ENCODE data around the gene PLEKHM1.
"Not testable (repeated sequence)": the region's sequence is repeated elsewhere in the genome, so short reads cannot be mapped to it uniquely, and the experiment has no call there.

Gene PLEKHM1

GRCh38 chr17:45490615-45491433 lies at the start of gene PLEKHM1:
PLEKHM1 (minus strand) TSS chr17:45490721; CDS start chr17:45482484, 8,237 bp downstream.
- peak; percentile 91 for DNase-seq

- DNase-seq = not testable (repeated sequence)
Measured at GRCh38 chr17:45538168-45538567, 47.6 kb upstream of the PLEKHM1 start.

GRCh38 chr17:45506072-45506471 lies 15.6 kb upstream of the PLEKHM1 start:
- DNase-seq = not testable (repeated sequence)

- DNase-seq = not testable (repeated sequence)
Measured at GRCh38 chr17:45505183-45505582, 14.7 kb upstream of the PLEKHM1 start.

GRCh38 chr17:45501092-45501707 lies 10.7 kb upstream of the PLEKHM1 start:
- DNase-seq = not testable (repeated sequence)

GRCh38 chr17:45500478-45500877 lies 10.0 kb upstream of the PLEKHM1 start:
- not testable (repeated sequence) for DNase-seq

GRCh38 chr17:45499208-45499607 lies 8.7 kb upstream of the PLEKHM1 start:
- DNase-seq = not testable (repeated sequence)

GRCh38 chr17:45498377-45498776 lies 7.9 kb upstream of the PLEKHM1 start:
- not testable (repeated sequence) for DNase-seq

GRCh38 chr17:45497449-45497848 lies 6.9 kb upstream of the PLEKHM1 start:
- DNase-seq = not testable (repeated sequence)

GRCh38 chr17:45496507-45496906 lies 6.0 kb upstream of the PLEKHM1 start:
- DNase-seq = not testable (repeated sequence)

- not testable (repeated sequence) for DNase-seq
Measured at GRCh38 chr17:45494556-45494955, 4.0 kb upstream of the PLEKHM1 start.

- DNase-seq = not testable (repeated sequence)
Measured at GRCh38 chr17:45492156-45492555, 1.6 kb upstream of the PLEKHM1 start.

- peak; percentile 15 for DNase-seq
Measured at GRCh38 chr17:45490198-45490597, 323 bp downstream of the PLEKHM1 start.

GRCh38 chr17:45487704-45488103 lies 2.8 kb downstream of the PLEKHM1 start:
- not testable (repeated sequence) for DNase-seq

- DNase-seq = not testable (repeated sequence)
Measured at GRCh38 chr17:45483591-45484216, 6.8 kb downstream of the PLEKHM1 start.

- DNase-seq = not testable (repeated sequence)
Measured at GRCh38 chr17:45483177-45483576, 7.3 kb downstream of the PLEKHM1 start.

- DNase-seq = not testable (repeated sequence)
Measured at GRCh38 chr17:45482317-45482716, 8.2 kb downstream of the PLEKHM1 start.

- not testable (repeated sequence) for DNase-seq
Measured at GRCh38 chr17:45475436-45475835, 15.1 kb downstream of the PLEKHM1 start.

- DNase-seq = not testable (repeated sequence)
Measured at GRCh38 chr17:45472249-45472648, 18.3 kb downstream of the PLEKHM1 start.

- DNase-seq = not testable (repeated sequence)
Measured at GRCh38 chr17:45469204-45469563, 21.3 kb downstream of the PLEKHM1 start.

- not testable (repeated sequence) for DNase-seq
Measured at GRCh38 chr17:45468293-45469203, 22.0 kb downstream of the PLEKHM1 start.

All from activated CD4-positive, alpha-beta T cell treated with anti-CD3 and anti-CD28 coated beads, Interleukin-10, Interleukin-2, amounts not matched to agents 100 ng/mL and 50 ng/mL, durations not matched to agents 16 hours and 8 hours (primary cell).